ENCODE data around the gene RAB27A. TPM values are rescaled to one million over a fixed set of nuclear protein-coding genes. Genes with fewer than 3 reads are reported as not detected.

Gene RAB27A
- 104 and 107 TPM in 2 replicates for total RNA-seq (2013; cell fraction: nucleolus; rRNA removed)
- total RNA-seq (2014; rRNA removed) (13.3 and 15.4 TPM in 2 replicates), total RNA-seq (2014; rRNA removed; fragmentation: Illumina TruSeq; extraction: Trizol) (27.6 and 30.8 TPM in 2 replicates), total RNA-seq (2021) (52.2 and 53.2 TPM in 2 replicates), polyA plus RNA-seq (2011; rRNA removed) (139 and 184 TPM in 2 replicates), polyA plus RNA-seq (2014; fragmentation: Illumina TruSeq; extraction: Trizol) (65.4 and 85.6 TPM in 2 replicates), polyA plus RNA-seq (2014; fragmentation: Nextera tagmentation; extraction: Ambion mirVana) (10 to 100 TPM; 24.6 to 36.5 TPM), polyA plus RNA-seq (2014; rRNA removed) (44.3 and 50.6 TPM in 2 replicates), polyA plus RNA-seq (2016; fragmentation: Nextera tagmentation; extraction: Ambion mirVana) (10 to 100 TPM; 32.0 to 33.9 TPM), polyA minus RNA-seq (2011; rRNA and poly(A)+ RNA removed) (38.7 and 48.9 TPM in 2 replicates), Bru-seq, nascent RNA (percentile 90 among the genes with signal in this experiment), BruChase-seq, experiment 1, labeled RNA remaining after a 6-hour chase (percentile 87 among the genes with signal in this experiment), BruChase-seq, experiment 2, labeled RNA remaining after a 2-hour chase (percentile 86 among the genes with signal in this experiment)
- 14.9 TPM for polyA plus RNA-seq (2011; ENCODE audit: low read depth)
- polyA plus RNA-seq (2011; cell fraction: cytosol; rRNA removed) = 55.6 and 70.9 TPM in 2 replicates
- polyA plus RNA-seq (2011; cell fraction: nucleus; rRNA removed) = 35.5 and 42.4 TPM in 2 replicates
- polyA plus RNA-seq (2012) = 17.4 and 27.6 TPM in 2 replicates
- 20.4 and 23.8 TPM in 2 replicates for polyA minus RNA-seq (2011; cell fraction: cytosol; rRNA and poly(A)+ RNA removed)
- polyA minus RNA-seq (2011; cell fraction: nucleus; rRNA and poly(A)+ RNA removed) = 14.3 and 20.1 TPM in 2 replicates
- long read RNA-seq, experiment 1, transcript RAB27A-201 (7 exons, 3,446 nt) = major isoform, 25 of 34 reads
- long read RNA-seq, experiment 1, partial matches to known transcripts = 1 of 34 reads
- long read RNA-seq, experiment 1, other reads (novel, unspliced or antisense) = 7 of 34 reads
- long read RNA-seq, experiment 2, transcript RAB27A-201 (7 exons, 3,446 nt) = major isoform, 132 of 167 reads
- long read RNA-seq, experiment 2, partial matches to known transcripts = 1 of 167 reads
- long read RNA-seq, experiment 2, other reads (novel, unspliced or antisense) = 29 of 167 reads

GRCh38 chr15:55289746-55290527 is at the start of gene RAB27A:
Gene RAB27A, minus strand, starts transcription at chr15:55289813. Its CDS starts 54,879 bp downstream, at chr15:55234934.
- H3K9me3 ChIP-seq (replicated peaks; ENCODE audit: control insufficient read depth, insufficient read depth, low read length) = no peaks in the 10 kb centered on the region
- peak within 1 kb of the TSS; percentile 82 for H3K4me2 ChIP-seq (ENCODE audit: control insufficient read depth, insufficient read depth)
- ATAC-seq = peak; percentile 80
- no peak for DNase-seq (ENCODE audit: low read depth, low spot score)
- RAD21 ChIA-PET (ENCODE audit: unreplicated experiment) = interaction anchor here (1.1 to 4.5 kb wide), 9 partner anchors 26 to 144 kb away, joined by 3 to 59 read pairs (median 6); partner anchors contain the start of genes PIGB, PIGBOS1 and RSL24D1
- H2AFZ ChIP-seq (ENCODE audit: control insufficient read depth, low read depth, low read length) = peak within 1 kb of the TSS; percentile 81
- peaks cover 10% of the 10 kb centered on the region for H3K79me2 ChIP-seq (ENCODE audit: control insufficient read depth, insufficient read depth, low read length)
- SMC1A ChIA-PET (ENCODE audit: uncharacterized antibody, unreplicated experiment) = interaction anchor here (1.1 to 4.1 kb wide), 9 partner anchors 24 to 149 kb away, joined by 3 to 64 read pairs (median 11); partner anchors contain the start of genes PIGB and PIGBOS1
- TSS peak; percentile 71 for BruUV-seq (replicated peaks)
- intact Hi-C loops (cut with micrococcal nuclease; ENCODE audit: unreplicated experiment) = loop anchor here (1.0 to 10.0 kb wide), 7 partner anchors 35 to 1327 kb away; no protein-coding TSS in a partner anchor
- H3K27ac ChIP-seq (ENCODE audit: control insufficient read depth, insufficient read depth) = peak within 1 kb of the TSS; percentile 65
- H3K27me3 ChIP-seq (replicated peaks in 1 of 2; ENCODE audit: control insufficient read depth in 2 of 2, insufficient read depth in 2 of 2, low read length in 1 of 2) = no peaks in the 10 kb centered on the region
- H3K4me3 ChIP-seq = peak within 1 kb of the TSS; percentile 89
- H3K9ac ChIP-seq (ENCODE audit: control insufficient read depth, insufficient read depth, low read length) = peak within 1 kb of the TSS; percentile 66
- POLR2A ChIA-PET = no interaction called here
- in situ Hi-C loops (cut with MboI) = no loop called here
- WGBS (ENCODE audit: insufficient coverage, insufficient replicate concordance, low lambda C conversion rate, missing lambda C conversion rate) = under 1% methylated on average over 60 of the region's 69 CpGs
- FAIRE-seq = no peak
- H3K4me1 ChIP-seq (ENCODE audit: control insufficient read depth, insufficient read depth, low read length) = no peaks in the 10 kb centered on the region; the same call in 1 of the 2 replicates
- H3K36me3 ChIP-seq (ENCODE audit: control insufficient read depth in 2 of 2, insufficient read depth in 2 of 2, low read length in 1 of 2) = no peaks in the 10 kb centered on the region
- H4K20me1 ChIP-seq (ENCODE audit: control insufficient read depth, insufficient read depth) = no peaks in the 10 kb centered on the region
- CTCF ChIA-PET = interaction anchor here (0.9 to 5.3 kb wide), 13 partner anchors 13 to 149 kb away, joined by 3 to 50 read pairs (median 7); partner anchors contain the start of genes PIERCE2 and RSL24D1
- peak; percentile 65; the same call in 1 of the 2 replicates for TF ChIP-seq POLR2A (IDR thresholded peaks at IDR 0.05; ENCODE audit: low read depth, low read length)
- no peak for TF ChIP-seq ZNF24 (IDR thresholded peaks at IDR 0.05)
- TF ChIP-seq KDM1A (IDR thresholded peaks at IDR 0.05; ENCODE audit: borderline replicate concordance) = no peak
- TF ChIP-seq CHD2 (IDR thresholded peaks at IDR 0.05; ENCODE audit: borderline replicate concordance, low read depth, low read length) = peak; percentile 63; the same call in 1 of the 2 replicates
- TF ChIP-seq HDGF (IDR thresholded peaks at IDR 0.05) = no peak
- TF ChIP-seq GATAD2B (conservative IDR thresholded peaks at IDR 0.05; ENCODE audit: low read depth) = peak; percentile 69
- peak; percentile 26; the same call in 1 of the 2 replicates for TF ChIP-seq SPI1 (IDR thresholded peaks at IDR 0.05; ENCODE audit: borderline replicate concordance, insufficient read depth, low read depth, low read length)
- no peak for TF ChIP-seq TCF12 (IDR thresholded peaks at IDR 0.05; ENCODE audit: low read depth, low read length)
- TF ChIP-seq BRCA1 (IDR thresholded peaks at IDR 0.05; ENCODE audit: low read depth, low read length) = no peak
- 0 out of 2 replicates have a peak, but pooled peaks have one; percentile 37 for TF ChIP-seq E2F4 (IDR thresholded peaks at IDR 0.05; ENCODE audit: low read depth, low read length)
- no peak for TF ChIP-seq RAD21 (IDR thresholded peaks at IDR 0.05; ENCODE audit: insufficient read depth, low read depth, low read length)
- TF ChIP-seq RUNX3 (IDR thresholded peaks at IDR 0.05; ENCODE audit: low read length) = peak; percentile 51; the same call in 1 of the 2 replicates
- no peak for TF ChIP-seq ZNF274 (IDR thresholded peaks at IDR 0.05; ENCODE audit: insufficient read depth, insufficient read length)
- no peak for TF ChIP-seq SMAD1 (IDR thresholded peaks at IDR 0.05; ENCODE audit: low read depth, partially characterized antibody)
- TF ChIP-seq SRF (IDR thresholded peaks at IDR 0.05; ENCODE audit: low read depth in 2 of 2, low read length in 2 of 2) = peak; percentile 78 to 90
- TF ChIP-seq FOXM1 (IDR thresholded peaks at IDR 0.05; ENCODE audit: low read depth, low read length) = no peak
